COLO668 (cell line): ENCODE data around the gene RANGAP1.

Experiments
- DNase-seq: peaks from one replicate; lab custom pipeline; 2025; ENCODE audit not compliant: unreplicated experiment; lab: John Stamatoyannopoulos, UW

RANGAP1 gene, protein sequence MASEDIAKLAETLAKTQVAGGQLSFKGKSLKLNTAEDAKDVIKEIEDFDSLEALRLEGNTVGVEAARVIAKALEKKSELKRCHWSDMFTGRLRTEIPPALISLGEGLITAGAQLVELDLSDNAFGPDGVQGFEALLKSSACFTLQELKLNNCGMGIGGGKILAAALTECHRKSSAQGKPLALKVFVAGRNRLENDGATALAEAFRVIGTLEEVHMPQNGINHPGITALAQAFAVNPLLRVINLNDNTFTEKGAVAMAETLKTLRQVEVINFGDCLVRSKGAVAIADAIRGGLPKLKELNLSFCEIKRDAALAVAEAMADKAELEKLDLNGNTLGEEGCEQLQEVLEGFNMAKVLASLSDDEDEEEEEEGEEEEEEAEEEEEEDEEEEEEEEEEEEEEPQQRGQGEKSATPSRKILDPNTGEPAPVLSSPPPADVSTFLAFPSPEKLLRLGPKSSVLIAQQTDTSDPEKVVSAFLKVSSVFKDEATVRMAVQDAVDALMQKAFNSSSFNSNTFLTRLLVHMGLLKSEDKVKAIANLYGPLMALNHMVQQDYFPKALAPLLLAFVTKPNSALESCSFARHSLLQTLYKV

DNA sequence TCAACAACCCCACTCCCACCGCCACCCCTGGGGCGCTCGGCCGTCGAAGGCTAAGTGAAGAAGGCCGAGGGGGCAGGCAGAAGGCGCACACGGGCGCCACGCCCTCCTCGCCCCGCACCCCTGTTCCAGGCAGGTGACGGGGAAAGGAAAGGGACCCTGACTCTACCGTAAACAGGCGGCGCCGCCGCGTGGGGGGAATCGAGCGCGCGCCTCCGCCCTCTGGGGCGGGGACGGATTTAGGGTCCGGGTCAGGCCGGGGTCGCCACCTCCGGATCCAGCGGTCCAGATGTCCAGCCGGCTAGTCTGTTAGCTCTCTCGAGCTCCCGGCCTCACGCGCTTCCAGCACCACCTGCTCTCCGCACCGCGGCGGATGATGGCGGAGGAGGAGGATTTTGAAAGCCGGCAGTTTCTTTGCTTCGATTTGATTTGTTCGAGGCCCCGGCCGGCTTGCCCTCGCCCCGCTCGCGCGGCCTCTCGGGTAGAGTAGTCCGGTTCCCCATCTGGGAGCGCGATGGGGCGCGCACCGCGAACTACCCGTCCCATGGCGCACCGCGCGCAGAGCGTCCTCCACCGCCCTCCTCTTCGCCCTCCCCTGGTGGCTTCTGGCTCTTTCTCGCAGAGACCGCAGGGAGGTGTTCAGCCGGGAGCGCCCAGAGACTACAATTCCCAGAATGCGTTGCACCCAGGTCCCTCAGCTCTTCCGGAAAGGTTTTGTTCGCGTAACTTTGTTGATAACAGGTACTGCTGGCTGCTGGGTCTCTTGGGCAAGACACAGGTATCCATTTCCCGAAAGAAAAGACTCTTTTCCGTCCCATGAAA lies at the start of gene RANGAP1:
Gene RANGAP1 (minus strand): TSS at position 368 of the 819 bp plus-strand sequence. CDS start 5,143 bp downstream, outside the sequence.
- DNase-seq = peak; percentile 99

DNA sequence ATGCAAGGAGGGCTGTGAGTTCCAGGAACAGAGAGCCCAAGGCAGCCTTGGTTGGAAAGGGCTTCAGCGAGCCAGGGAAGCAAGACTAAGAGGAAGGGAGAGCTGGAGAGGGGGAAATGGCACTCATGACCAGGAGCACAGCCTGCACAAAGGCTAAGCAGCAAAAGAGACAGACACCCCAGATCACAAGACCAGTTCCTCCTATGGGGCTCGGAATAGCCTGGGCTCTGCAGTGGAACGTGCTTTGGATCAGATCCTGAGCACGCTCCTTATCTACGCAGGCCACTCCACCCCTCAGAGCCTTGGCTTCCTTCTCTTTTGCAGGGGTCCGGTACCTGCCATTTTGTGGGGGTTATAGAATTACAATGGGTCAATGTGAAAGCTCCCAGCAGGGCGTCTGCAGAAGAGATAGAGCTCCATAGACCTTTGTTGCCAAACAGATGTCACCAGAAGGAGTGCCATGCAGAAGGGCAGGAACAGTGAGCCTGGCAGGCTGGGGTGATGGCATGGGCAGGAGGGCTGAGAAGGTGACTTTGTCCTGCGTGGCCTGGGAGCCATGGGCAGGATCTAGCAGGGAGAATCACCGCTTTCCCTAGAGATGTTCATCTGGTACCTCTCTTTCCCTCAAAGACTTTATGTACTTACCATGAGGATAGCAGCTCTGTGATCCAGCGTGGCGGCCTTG lies 49.1 kb upstream of the RANGAP1 start:
- DNase-seq = no peak

DNA sequence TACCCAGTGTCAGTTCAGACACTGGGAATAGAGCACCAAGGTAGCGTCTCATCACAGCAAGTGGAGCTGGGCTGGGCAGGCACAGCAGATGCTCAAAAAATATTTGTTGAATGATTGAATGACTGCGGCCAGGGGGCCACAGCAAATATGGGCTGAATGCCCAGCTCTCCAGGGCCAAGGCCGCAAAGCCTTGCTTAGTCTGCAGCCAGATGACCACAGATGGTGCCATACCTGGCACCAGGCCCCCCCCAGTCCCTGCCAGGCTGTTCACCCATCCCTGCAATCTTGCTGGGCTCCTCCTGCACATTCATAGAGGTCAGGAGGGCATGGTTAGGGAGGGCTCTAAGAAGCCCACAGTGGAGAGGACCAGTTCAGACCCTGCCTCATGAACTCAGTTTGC lies 48.2 kb upstream of the RANGAP1 start:
- DNase-seq = no peak

DNA sequence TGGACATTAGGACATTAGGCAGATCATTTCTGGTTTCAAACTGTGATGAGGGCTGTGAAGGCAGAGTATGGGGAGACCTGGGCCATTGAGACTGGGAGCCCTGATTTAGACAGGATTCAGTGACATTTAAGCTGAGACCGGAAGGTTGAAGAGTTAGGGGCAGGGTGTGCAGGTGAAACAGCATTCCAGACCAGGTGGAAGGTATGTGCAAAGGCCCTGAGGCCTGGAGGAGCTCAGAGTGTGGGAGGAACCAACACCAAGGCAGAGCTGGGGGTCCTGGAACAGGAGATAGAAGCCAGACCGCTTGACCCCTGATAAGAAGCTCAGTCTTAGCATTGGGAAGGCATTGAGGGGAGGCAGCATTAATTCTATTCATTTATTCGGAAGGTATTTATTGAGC lies 47.8 kb upstream of the RANGAP1 start:
- no peak for DNase-seq

DNA sequence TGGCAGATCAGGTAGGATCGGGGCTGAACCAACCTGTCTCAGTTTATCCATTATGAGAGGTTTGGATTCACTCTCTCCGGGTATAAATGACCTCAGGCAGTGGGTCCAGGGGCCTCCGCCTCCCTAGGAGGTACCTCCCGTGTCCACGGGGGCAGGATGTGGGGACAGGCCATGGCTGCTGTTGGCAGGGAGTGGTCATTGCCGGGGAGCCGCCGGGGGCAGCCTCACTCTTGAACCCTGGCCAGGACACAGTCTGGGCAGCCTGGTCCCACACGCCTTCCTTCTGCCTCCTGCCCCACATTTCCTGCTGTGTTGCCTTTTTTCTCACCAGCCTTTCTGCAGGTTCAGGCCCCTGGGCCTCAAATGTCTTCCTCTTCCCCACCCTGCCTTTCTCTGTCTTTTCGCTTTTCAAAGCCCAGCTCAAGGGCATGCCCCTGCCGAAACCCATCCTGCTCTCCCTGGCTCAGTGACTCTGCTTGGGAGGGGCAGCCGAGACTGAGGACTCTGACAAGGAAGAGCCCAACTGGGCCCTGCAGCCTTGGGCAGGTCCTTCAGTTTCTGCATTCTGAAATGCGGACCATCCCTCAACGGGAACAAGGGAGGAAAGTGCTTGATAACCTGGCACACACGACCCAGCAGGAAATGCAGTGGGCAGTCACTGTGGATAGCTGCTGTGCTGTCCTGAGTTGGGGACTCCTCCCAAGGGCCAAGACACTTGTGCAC lies 46.4 kb upstream of the RANGAP1 start:
- no peak for DNase-seq

DNA sequence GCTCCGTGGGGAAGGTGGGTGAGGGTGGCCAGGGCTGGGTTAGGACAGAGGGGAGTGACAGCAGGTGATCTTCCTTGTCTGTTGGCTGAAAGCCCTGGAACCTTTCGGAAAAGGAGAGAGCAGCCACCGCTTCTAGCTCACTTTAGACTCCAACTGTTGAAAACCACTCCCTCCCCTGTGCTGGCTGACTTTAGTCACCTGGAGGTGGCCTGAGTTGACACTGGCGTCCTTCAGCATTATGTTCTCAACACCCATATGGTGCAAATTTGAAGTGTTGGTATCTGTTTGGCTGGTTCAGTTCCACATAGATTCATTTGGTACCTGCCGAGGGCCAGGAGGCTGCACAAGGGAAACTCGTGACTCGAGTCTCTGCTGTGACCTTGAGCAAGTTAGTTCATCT lies 44.2 kb upstream of the RANGAP1 start:
- no peak for DNase-seq

DNA sequence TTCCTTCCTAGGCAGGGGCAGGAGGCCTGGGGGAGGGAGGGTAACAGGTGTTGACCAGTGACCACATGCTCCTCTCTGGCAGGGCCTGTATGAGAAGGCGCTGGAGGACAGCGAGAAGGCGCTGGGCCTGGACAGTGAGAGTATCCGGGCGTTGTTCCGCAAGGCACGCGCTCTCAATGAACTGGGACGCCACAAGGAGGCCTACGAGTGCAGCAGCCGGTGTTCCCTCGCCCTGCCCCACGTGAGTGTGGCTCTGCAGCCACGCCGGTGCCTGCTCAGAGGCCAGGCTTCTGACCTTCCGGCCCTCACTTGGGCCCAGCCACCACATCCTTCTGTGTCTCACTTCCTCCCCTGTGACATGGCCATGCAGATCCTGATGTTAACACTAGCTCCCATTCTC lies 41.1 kb upstream of the RANGAP1 start:
- DNase-seq = no peak

DNA sequence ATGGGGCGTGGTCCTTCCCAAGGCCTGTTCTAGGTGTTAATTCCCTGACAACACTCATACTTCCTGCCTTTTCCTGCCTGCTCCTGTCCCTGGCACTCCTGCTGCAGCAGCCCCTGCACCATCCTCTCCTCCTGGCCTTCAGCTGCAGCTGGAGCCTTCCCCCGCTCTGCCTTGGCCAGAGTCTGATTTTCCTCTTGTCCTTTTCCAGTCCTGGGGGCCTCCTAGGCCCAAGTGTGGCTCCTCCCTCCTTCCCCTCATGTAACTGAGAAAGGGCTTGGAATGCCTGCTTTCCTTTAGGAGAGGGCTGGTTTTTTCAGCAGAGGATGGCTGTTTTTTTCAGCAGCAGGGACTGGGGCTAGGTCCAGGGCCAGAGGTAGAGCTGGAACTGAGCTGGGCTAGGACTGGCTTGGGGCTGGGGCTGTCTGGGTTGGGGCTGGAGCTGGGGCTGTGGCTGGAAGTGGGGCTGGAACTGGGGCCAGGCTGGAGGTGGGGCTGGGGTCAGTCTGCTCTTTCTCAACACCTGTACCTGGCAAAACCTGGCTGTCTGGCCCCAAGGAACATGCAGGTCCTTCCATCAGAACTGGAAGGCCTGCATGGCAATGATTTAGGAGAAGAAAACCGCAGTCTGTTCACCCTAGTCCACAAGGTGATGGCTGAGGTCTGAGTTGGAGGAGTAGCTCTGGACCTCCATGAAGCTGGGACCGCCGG lies 39.0 kb upstream of the RANGAP1 start:
- DNase-seq = no peak

DNA sequence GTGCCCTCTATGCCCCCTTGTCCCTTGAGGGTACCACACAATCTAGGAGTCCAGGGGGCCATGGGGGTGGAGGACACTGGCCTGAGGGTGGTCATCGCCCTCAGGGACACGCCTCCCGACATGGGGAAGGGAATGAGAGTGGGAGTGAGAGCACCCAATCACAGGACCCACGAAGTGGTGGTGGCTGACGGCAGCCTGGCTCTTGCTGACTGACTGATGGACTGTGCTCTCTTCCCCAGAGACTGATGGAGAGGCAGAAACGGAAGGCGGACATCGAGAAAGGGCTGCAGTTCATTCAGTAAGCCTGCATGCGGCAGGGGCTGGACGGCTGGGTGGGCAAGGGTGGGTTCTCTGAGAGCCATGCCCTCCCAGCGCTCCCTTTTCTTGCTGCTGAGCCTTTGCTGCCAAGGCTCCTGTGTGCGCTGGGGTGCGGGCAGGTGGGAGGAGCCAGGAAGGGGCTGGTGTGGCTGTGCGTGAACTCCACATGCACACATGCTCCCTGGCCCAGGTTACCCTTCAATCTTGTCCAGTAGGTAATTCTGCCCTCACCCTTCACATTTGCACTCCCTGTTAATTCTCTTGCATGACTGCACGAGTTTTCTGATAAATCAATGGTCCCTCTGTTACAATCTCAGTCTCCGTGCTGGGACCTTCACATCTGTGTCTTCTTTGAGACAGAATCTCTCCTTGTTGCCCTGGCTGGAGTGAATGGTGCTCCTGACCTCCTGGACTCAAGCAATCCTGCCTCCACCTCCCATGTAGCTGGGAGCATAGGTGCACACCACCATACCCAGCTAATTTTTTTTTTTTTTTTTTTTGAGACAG lies 34.6 kb upstream of the RANGAP1 start:
- DNase-seq = no peak

DNA sequence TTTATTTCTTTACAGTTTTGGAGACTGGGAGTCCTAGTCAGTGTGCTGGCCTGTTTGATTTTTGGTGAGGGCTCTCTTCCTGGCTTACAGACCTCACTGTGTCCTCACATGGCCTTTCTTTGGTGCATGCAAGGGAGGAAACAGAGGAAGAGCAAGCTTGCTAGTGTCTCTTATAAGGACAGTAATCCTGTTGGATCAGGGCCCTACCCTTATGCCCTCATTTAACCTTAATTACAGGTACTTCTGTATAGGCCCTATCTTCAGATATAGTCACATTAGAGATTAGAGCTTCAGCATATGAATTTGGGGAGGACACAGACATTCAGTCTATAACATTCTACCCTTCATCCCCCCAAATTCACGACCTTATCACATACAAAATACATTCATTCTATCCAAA lies 29.6 kb upstream of the RANGAP1 start:
- no peak for DNase-seq

DNA sequence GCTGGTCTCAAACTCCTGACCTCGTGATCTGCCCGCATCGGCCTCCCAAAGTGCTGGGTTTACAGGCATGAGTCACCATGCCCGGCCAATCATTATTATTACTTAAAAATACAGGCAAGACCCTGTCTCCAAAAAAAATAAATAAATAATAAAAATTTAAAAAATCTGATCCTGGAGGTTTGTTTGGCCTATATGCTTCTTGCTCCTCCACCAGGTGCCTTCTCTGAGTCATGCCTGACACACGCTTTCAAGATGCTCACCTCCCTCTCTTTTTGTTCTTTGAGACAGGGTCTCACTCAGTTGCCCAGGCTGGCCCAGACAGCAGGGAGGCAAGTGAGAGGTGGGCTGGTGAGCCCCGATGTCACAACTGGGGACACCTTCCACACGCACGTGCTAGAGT lies 28.8 kb upstream of the RANGAP1 start:
- DNase-seq = no peak

DNA sequence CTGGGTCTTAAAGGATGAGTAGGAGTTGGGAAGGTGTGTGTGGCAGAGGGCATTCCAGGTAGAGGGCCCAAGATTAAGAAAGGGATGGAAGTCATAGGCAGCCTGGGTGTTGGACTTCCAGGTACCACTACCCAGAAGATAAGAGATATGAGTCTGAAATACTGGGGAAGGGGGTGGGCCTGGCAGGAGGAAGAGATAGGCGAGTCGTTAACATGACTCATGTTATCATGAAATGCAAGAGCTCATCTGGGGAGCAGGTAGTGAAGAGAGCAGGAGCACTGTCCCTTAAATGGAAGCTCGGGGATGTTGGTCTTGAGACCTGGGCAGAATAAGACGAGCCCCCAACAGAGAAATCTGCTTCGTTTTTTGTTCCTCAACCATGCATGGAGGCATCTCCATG lies 25.5 kb upstream of the RANGAP1 start:
- no peak for DNase-seq

DNA sequence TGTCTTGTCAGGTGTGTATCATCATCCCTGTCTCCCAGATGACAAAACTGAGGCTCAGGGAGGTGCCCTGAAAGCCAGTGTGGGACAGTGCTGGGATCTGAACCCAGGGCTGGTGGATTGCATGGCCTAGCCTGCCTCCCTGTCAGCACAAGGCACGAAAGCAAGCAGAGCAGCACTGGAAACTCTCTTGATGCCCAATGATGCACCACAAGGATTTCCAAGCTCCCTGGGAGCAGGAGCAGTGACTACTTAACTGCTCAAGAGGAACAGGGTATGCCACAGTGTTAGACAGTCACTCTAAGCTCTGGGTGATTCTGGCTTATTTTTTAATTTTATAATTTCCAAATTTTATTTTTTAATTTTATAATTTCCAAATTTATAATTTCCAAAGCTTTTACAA lies 24.3 kb upstream of the RANGAP1 start:
- no peak for DNase-seq

DNA sequence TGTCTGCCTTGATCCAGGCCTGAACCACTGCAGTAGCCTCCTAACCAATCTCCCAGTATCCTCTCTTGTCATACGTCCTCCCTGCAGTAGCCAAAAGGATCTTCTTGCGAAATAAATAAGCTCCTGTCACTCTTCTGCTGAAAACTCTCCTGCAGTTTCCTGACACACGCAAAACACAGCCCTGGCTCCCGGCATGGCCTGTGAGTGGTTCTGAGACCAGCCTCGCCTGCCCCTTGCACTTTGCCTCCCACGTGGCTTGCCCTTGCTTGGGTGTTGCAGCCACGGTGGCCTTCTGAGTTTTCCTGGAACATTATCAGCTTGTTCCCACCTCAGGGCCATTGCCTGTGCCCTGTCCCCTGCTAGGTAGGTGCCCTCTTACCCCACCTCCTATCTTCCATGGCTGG lies 22.6 kb upstream of the RANGAP1 start:
- DNase-seq = no peak

DNA sequence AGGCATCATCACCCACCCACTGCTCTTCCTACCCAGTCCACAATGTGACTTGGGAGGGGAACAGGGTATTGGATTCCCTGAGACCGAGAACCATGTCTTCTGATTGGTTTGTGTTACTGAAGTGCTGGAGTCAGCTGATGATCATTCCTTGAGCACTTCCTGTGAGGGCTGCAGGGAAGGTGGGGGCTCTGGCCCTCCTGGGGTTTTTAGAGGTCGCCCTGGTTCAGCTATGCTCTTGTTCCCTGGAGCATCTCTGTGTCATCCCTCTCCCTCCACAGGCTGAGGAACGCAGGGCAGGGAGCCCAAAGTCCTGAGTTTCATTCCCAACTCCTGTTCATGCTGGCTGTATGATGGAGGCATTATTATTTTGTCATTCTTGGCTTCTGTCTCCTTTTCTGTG lies 22.1 kb upstream of the RANGAP1 start:
- DNase-seq = no peak

DNA sequence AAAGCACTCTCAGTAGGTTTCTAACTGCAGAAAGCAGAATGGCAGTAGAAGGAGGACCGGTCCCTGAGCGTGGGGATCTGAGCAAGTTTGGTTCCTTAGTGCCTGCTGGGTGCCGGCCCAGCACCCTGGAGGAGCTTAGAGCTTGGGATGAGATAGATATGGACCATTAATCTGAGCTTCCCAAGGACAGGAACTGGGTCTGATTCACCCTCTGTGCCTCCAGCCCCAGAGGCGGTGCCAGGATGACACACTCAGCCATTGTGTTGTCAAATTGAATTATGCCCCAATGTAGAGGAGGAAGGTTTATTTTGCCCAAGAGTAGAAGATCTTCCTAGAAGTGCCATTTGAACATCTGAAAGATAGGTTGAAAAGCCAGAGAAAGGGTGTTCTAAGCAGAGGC lies 19.7 kb upstream of the RANGAP1 start:
- peak; percentile 15 for DNase-seq

DNA sequence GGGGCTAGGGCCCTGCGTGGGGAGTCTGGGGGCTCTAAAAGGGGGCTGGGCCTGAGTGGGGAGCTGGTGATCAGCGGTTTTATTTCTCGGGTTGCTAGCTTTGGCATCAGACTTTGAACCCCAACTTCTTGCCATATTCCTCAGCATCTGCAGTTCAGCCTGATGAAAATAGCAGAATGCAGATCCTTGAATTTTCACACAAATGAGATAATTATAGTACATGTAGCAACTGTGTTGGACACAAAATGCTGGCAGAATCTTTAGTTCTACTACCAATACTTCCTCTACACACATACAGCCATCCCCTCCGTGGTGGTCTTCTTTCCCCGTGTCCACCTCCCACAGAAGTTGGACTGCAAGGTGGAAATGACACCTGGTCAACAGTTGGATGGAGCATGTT lies 16.8 kb upstream of the RANGAP1 start:
- DNase-seq = no peak

DNA sequence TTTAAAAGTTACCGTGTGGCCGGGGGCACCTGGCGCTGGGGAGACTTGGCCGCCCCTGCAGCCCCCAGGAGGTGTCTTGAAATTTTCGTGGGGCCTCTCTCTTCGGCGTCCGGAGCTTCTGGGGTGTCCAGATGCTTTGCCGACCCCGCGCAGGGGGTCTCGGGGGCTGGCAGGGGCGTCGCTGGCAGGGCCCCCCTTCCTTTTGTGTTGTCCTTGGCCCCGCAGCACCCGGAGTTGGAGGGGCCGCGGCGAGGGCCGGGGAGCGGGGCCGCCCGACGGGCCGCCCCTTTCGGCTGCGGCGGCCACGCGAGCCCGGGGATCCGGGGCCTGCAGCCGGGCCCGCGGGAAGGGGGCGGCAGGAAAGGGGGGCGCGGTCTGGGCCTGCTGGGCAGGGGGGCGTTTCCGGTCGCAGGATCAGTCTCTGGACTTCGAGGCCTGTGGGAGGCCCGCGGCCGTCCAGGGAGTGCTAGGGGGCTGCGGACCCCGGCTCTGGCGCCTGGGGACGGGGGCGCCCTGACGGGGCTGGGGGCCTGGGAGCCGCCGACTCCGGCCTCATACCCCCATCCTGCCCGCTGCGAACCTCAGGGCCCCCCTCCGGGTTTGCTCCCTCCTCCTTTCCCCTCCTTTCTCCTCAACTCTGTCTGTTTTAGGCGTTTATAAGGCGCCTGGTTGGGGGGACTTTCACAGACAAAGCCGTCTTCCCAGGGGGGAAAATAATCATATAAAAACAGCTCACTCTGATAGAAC lies 16.2 kb upstream of the RANGAP1 start:
- peak; percentile 29 for DNase-seq
